Rectal smooth muscle tissue (tissue), 1 donor: ENCODE measurements around the gene IPPK.
A peak's percentile ranks its signal among the peaks of the same experiment; 100 is the strongest.
"Not testable (repeated sequence)": the region's sequence is repeated elsewhere in the genome, so short reads cannot be mapped to it uniquely, and the experiment has no call there.

Source experiments
- H3K27ac ChIP-seq: one replicate; pipeline ENCODE4 v1.7.0; 2013; ENCODE audit warnings: low read depth, low read length, inconsistent platforms
- H3K27me3 ChIP-seq: one replicate; pipeline ENCODE4 v1.7.0; 2013; ENCODE audit warnings: low read length; ENCODE audit not compliant: control insufficient read depth, insufficient read depth
- H3K36me3 ChIP-seq: one replicate; pipeline ENCODE4 v1.7.0; 2013; ENCODE audit warnings: low read length; ENCODE audit not compliant: control insufficient read depth, insufficient read depth
- H3K4me1 ChIP-seq: one replicate; pipeline ENCODE4 v1.7.0; 2013; ENCODE audit warnings: low read length; ENCODE audit not compliant: control insufficient read depth, insufficient read depth
- H3K4me3 ChIP-seq: one replicate; pipeline ENCODE4 v1.7.0; 2013; ENCODE audit warnings: low read length
- H3K9ac ChIP-seq: one replicate; pipeline ENCODE4 v1.7.0; 2013; ENCODE audit warnings: low read length

The IPPK gene

DNA sequence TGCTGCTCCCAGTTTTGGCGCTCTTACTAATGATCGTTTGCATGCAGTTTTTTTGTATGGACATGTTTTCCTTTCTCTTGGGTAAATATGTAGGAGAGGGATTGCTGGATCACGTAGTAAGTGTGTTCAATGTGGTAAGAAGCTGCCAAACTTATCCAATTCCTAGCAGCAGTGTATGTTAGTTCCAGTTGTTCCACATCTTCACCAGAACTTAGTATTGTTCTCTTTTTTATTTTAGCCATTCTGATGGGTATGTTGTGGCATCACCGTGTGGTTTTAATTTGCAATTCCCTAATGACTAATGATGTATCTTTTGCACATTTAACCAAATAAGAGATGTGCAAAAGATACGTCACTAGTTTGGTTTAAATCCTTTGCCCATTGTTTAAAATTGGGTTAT is 65.9 kb downstream of the IPPK start:
- Histone ChIP-seq H3K27me3 (no peaks in the 10 kb centered on the region), H3K4me3 (no peak overlapping the region), H3K36me3 (no peaks in the 10 kb centered on the region), H3K27ac (no peak overlapping the region), H3K9ac (no peak overlapping the region), H3K4me1 (peaks cover 34% of the 10 kb centered on the region)

DNA sequence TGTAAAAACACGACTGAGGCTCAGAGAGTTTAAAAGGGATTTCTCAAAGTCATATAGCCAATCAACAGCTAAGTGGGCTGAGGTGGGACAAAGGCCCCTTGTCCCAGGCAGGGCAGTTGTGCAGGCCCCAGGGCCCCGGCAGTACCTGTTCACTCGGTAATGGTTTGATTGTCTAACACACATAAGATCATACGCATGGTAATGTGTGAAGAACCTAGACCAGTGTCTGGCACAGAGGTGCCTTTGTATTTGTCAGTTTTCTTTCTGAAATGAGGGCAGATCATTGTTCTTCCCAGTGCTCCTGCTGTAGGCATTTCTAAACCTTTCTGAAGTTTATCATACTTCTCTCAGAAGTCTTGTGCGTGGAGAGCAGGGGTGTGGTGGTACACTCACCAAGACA is 66.8 kb downstream of the IPPK start:
- no peaks in the 10 kb centered on the region for H3K36me3 ChIP-seq
- no peak overlapping the region for H3K27ac ChIP-seq
- no peaks in the 10 kb centered on the region for H3K27me3 ChIP-seq
- no peak overlapping the region for H3K4me3 ChIP-seq
- no peak overlapping the region for H3K9ac ChIP-seq
- peaks cover 25% of the 10 kb centered on the region for H3K4me1 ChIP-seq

- Histone ChIP-seq H3K27me3 (no peaks in the 10 kb centered on the region), H3K4me1 (peaks cover 18% of the 10 kb centered on the region), H3K9ac (no peak overlapping the region), H3K4me3 (no peak overlapping the region), H3K27ac (no peak overlapping the region), H3K36me3 (no peaks in the 10 kb centered on the region)
These were observed 67.5 kb downstream of the IPPK start for GRCh38 chr9:92602413-92602812.

- H3K4me3 ChIP-seq, result no peak overlapping the region
- H3K36me3 ChIP-seq, result no peaks in the 10 kb centered on the region
- no peaks in the 10 kb centered on the region for H3K27me3 ChIP-seq
- H3K9ac ChIP-seq, result no peak overlapping the region
- H3K4me1 ChIP-seq, result peaks cover 18% of the 10 kb centered on the region
- H3K27ac ChIP-seq, result peak overlapping the region; percentile 68
These were observed 68.5 kb downstream of the IPPK start for GRCh38 chr9:92601451-92601850.

- Histone ChIP-seq H3K4me3 (no peak overlapping the region), H3K27ac (peak overlapping the region; percentile 68), H3K27me3 (no peaks in the 10 kb centered on the region), H3K9ac (no peak overlapping the region), H3K36me3 (no peaks in the 10 kb centered on the region), H3K4me1 (peaks cover 18% of the 10 kb centered on the region)
These were observed 69.3 kb downstream of the IPPK start for GRCh38 chr9:92600462-92601261.

DNA sequence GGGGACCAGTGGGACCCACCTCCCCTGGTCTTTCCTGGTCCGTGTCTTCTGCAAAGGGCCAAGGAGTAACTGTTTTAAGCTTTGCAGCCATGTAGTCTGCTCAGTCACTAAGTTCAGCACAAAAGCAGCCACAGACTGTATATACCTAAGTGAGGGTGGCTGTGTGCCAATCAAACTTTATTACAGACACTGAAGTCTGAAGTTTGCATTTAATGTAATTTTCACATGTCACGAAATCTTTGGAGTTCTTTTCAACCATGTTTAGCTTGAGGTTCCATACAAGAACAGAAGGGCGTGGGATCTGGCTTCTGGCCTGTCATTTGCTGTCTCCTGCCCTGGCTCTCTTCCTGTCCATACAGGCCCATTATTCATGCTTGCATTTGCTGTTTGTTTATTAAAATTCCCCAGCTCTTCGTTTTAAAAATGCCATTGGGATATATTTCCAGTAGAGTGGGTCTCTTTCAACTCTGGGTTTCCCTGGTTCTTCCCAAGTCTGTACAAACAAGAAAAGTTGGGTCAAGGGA is 69.9 kb downstream of the IPPK start:
- no peak overlapping the region for H3K4me3 ChIP-seq
- peak overlapping the region; percentile 68 for H3K27ac ChIP-seq
- H3K4me1 ChIP-seq, result peaks cover 18% of the 10 kb centered on the region
- no peaks in the 10 kb centered on the region for H3K27me3 ChIP-seq
- H3K9ac ChIP-seq, result no peak overlapping the region
- no peaks in the 10 kb centered on the region for H3K36me3 ChIP-seq

- H3K9ac ChIP-seq, result no peak overlapping the region
- H3K27me3 ChIP-seq, result no peaks in the 10 kb centered on the region
- H3K27ac ChIP-seq, result no peak overlapping the region
- H3K36me3 ChIP-seq, result no peaks in the 10 kb centered on the region
- no peak overlapping the region for H3K4me3 ChIP-seq
- peaks cover 21% of the 10 kb centered on the region for H3K4me1 ChIP-seq
These were observed 71.5 kb downstream of the IPPK start for GRCh38 chr9:92598382-92598781.

- Histone ChIP-seq H3K36me3 (no peaks in the 10 kb centered on the region), H3K4me1 (peaks cover 14% of the 10 kb centered on the region), H3K27me3 (no peaks in the 10 kb centered on the region), H3K9ac (no peak overlapping the region), H3K4me3 (no peak overlapping the region), H3K27ac (no peak overlapping the region)
These were observed 74.0 kb downstream of the IPPK start for GRCh38 chr9:92595930-92596329.

DNA sequence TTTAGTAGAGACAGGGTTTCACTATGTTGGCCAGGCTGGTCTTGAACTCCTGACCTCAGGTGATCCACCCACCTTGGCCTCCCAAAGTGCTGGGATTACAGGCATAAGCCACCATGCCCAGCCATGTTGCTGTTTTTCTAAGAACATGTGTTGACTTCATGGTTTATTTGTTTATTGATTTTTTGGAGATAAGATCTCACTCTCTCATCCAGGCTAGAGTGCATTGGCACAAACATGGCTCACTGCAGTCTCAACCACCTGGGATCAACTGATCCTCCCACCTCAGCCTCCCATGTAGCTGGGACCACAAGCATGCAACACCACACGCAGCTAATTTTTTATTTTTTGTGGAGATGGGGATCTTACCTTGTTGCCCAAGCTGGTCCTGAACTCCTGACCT is 74.9 kb downstream of the IPPK start:
- peaks cover 11% of the 10 kb centered on the region for H3K4me1 ChIP-seq
- H3K27ac ChIP-seq, H3K9ac ChIP-seq, H3K27me3 ChIP-seq, H3K36me3 ChIP-seq, H3K4me3 ChIP-seq: not testable (repeated sequence)

GRCh38 chr9:92592946-92593861 is 76.7 kb downstream of the IPPK start:
- Histone ChIP-seq H3K9ac (no peak overlapping the region), H3K4me3 (no peak overlapping the region), H3K27me3 (no peaks in the 10 kb centered on the region), H3K4me1 (peaks cover 15% of the 10 kb centered on the region), H3K36me3 (no peaks in the 10 kb centered on the region), H3K27ac (no peak overlapping the region)

DNA sequence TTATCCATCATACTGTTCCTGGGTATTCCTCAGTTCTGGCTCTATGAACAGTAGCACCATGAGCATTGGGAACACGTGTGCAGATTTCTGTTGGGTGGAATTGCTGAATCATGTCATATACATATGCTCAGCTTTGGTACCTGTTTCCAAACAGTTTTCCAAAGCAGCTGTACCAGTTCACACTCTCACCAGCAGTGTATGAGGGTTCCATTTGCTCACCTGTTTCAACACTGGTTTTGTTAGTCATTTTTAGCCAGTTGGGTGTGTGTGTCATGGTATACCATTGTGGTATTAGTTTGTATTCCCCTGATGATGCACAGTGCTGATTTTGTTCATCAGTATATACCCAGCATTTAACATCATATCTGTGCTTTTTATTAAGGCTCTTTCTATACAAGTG is 77.4 kb downstream of the IPPK start:
- Histone ChIP-seq H3K4me1 (peaks cover 15% of the 10 kb centered on the region), H3K27ac (no peak overlapping the region), H3K36me3 (no peaks in the 10 kb centered on the region), H3K4me3 (no peak overlapping the region), H3K27me3 (no peaks in the 10 kb centered on the region), H3K9ac (no peak overlapping the region)

DNA sequence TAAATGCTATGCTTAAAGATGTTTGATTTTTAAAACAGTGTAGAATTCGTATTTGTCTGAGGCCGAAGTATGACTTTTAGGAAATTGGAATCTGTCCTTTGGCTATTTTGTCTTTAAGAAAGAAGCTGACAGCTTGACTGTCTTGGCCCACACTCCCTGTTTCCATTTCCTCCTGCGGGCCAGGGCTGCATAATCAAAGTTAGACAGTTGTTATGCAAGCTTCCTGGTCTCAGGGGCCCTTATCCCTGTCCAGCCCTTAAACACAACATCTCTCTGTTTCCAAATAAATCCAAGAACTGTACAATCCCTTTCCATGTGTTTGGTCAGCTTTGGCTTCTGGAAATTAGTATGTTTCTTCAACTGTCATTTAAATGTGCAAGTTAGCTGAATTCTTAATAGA is 79.6 kb downstream of the IPPK start:
- peak overlapping the region; percentile 66 for H3K27ac ChIP-seq
- no peaks in the 10 kb centered on the region for H3K36me3 ChIP-seq
- peaks cover 15% of the 10 kb centered on the region for H3K4me1 ChIP-seq
- H3K4me3 ChIP-seq, result no peak overlapping the region
- H3K27me3 ChIP-seq, result no peaks in the 10 kb centered on the region
- H3K9ac ChIP-seq, result no peak overlapping the region
